HL-60/S4 treated with retinoic acid at 250 ng/mL for 4 days and 3 days (cell line): ENCODE measurements around the gene PIP5K1B.

Experiments
- in situ Hi-C: fragments of 300-500 bp; cut with MboI; formaldehyde crosslinking; loops from 2 replicates; pipeline ENCODE4 v1.7.0; 2022; ENCODE audit warnings: low sequenced_read_pairs

Gene PIP5K1B

GRCh38 chr9:68974901-68975300 is 269.9 kb downstream of the PIP5K1B start:
- in situ Hi-C loops: loop anchor here (25.0 kb wide), 1 partner anchor 88 kb away; no protein-coding TSS in a partner anchor

GRCh38 chr9:68975365-68976043 is 270.5 kb downstream of the PIP5K1B start:
- in situ Hi-C loops: loop anchor here (25.0 kb wide), 1 partner anchor 88 kb away; no protein-coding TSS in a partner anchor

- in situ Hi-C loops: loop anchor here (25.0 kb wide), 1 partner anchor 91 kb away; no protein-coding TSS in a partner anchor
These were observed 273.0 kb downstream of the PIP5K1B start for GRCh38 chr9:68978066-68978465.

DNA sequence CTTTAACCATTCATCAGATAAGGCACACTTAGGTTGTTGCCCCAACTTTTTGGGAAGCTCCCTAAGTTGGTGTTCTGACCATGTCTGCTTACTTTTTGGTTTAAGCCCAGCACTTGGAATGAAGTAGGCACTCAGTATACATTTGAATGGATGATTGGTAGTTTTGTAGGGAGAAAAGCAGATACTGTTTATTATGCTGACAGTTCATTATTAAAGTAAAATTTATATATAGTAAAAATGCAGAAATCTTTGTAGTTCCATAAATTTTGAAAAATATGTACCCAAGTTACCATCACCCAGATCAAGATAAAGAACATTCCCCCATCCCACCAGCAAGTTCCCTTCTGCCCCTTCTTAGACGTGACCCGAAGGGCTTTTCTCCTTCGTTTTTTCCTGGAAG is 273.5 kb downstream of the PIP5K1B start:
- in situ Hi-C loops: loop anchor here (25.0 kb wide), 1 partner anchor 91 kb away; no protein-coding TSS in a partner anchor

- in situ Hi-C loops: loop anchor here (25.0 kb wide), 1 partner anchor 92 kb away; no protein-coding TSS in a partner anchor
These were observed 274.7 kb downstream of the PIP5K1B start for GRCh38 chr9:68979538-68980314.

- in situ Hi-C loops: loop anchor here (25.0 kb wide), 1 partner anchor 93 kb away; no protein-coding TSS in a partner anchor
These were observed 275.4 kb downstream of the PIP5K1B start for GRCh38 chr9:68980341-68980914.

DNA sequence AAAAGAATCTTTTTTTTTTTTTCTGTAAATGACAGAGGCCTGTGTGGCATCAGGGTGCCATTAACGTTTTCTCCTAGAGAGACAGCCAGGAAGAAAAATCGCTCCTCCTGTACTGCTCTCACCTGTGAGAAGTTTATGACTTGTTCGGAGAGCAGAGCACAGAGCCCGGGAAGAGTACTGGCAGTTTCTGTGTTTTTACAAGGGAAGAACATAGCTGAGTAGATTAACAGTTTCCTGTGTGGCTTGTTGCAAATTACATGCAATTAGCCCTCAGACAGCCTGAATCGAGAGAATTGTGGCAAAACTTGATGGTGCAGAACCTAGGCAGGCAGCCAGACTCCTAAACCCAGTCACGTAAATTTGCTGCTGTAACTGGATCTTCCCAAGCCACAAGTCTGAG is 276.7 kb downstream of the PIP5K1B start:
- in situ Hi-C loops: loop anchor here (25.0 kb wide), 1 partner anchor 94 kb away; no protein-coding TSS in a partner anchor

GRCh38 chr9:68983008-68983411 is 278.0 kb downstream of the PIP5K1B start:
- in situ Hi-C loops: loop anchor here (25.0 kb wide), 1 partner anchor 96 kb away; no protein-coding TSS in a partner anchor

DNA sequence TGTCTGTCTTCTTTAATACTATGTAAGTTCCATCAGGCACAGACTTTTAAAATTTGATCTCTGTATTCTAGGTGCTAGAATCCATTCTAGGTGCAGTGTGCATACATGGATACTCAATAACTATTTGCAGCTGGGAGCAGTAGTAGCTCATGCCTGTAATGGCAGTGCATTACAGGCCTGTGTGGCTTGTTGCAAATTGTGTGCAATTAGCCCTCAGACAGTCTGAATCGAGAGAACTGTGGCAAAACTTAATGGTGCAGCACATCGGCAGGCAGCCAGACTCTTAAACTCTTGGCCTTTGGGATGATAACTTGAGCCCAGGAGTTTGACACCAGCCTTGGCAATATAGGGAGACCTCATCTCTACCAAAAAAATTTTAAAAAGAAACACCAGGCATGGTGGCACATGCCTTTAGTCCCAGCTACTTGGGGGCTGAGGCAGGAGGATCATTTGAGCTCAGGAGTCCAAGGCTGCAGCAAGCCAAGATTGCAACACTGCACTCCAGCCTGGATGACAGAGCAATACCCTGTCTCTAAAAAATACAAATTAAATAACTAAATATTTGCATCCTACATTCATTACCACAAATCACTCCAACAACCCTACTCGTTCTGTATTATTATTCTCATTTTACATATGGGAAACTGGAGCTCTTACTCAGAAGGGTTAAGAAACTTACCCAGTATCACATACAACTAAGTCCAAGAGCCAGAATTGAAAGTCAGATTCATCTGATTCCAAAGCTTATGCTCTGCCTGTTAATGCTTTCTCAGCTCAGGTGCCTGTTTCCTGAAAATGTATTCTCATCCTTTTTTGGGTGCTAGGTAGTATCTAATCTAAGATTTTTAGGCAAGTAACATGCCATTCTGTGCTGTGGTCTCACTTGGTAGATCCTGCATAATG is 278.7 kb downstream of the PIP5K1B start:
- in situ Hi-C loops: loop anchor here (25.0 kb wide), 1 partner anchor 96 kb away; no protein-coding TSS in a partner anchor

- in situ Hi-C loops: loop anchor here (25.0 kb wide), 1 partner anchor 100 kb away; no protein-coding TSS in a partner anchor
These were observed 281.9 kb downstream of the PIP5K1B start for GRCh38 chr9:68986949-68987348.

GRCh38 chr9:68991457-68991856 is 286.4 kb downstream of the PIP5K1B start:
- in situ Hi-C loops: loop anchor here (25.0 kb wide), 1 partner anchor 104 kb away; no protein-coding TSS in a partner anchor

DNA sequence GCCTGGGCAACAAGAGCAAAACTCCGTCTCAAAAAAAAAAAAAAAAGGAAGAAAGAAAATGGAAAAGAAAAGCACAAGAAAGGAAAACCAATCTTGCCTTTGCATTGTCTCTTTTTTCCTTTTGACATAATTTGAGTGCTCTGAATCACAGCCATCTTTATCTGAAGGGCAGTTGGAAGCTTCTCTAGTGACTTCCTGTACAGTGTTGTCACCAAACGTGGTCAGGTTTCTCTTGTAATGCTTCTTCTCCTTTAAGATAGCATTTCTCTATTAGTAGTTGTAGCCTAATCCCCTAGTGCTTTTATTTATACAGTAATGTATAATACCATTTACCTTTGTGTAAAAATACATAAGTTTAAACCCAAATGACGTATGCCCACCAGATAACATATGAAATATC is 290.7 kb downstream of the PIP5K1B start:
- in situ Hi-C loops: loop anchor here (25.0 kb wide), 1 partner anchor 108 kb away; no protein-coding TSS in a partner anchor

GRCh38 chr9:68996462-68996861 is 291.4 kb downstream of the PIP5K1B start:
- in situ Hi-C loops: loop anchor here (25.0 kb wide), 1 partner anchor 109 kb away; no protein-coding TSS in a partner anchor

GRCh38 chr9:68997666-68998065 is 292.6 kb downstream of the PIP5K1B start:
- in situ Hi-C loops: loop anchor here (25.0 kb wide), 1 partner anchor 110 kb away; no protein-coding TSS in a partner anchor

DNA sequence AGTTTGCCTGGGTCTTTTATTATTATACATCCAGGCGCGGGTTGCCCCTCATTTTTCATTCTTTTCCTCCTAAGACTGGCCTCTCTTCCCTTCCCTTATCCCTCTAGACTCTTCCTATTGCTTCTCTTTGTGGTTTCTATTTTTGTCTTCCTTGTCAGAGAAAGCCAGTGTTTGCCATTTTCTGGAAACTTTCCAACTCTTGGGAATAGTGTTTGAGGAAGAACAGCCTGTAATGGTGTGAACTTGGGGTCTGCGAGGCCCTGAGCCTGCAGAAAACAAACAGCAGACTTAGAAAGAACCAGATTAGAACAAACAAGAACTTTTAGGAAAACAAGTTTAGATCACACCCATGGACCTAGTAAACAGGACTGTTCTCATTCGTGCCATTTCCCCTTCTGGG is 293.3 kb downstream of the PIP5K1B start:
- in situ Hi-C loops: loop anchor here (25.0 kb wide), 1 partner anchor 111 kb away; no protein-coding TSS in a partner anchor

- in situ Hi-C loops: loop anchor here (25.0 kb wide), 1 partner anchor 112 kb away; no protein-coding TSS in a partner anchor
These were observed 293.8 kb downstream of the PIP5K1B start for GRCh38 chr9:68998812-68999211.

- in situ Hi-C loops: loop anchor here (10.0 to 25.0 kb wide), 3 partner anchors 112 to 425 kb away; a partner anchor contains a TSS
These were observed 294.5 kb downstream of the PIP5K1B start for GRCh38 chr9:68999393-69000105.

DNA sequence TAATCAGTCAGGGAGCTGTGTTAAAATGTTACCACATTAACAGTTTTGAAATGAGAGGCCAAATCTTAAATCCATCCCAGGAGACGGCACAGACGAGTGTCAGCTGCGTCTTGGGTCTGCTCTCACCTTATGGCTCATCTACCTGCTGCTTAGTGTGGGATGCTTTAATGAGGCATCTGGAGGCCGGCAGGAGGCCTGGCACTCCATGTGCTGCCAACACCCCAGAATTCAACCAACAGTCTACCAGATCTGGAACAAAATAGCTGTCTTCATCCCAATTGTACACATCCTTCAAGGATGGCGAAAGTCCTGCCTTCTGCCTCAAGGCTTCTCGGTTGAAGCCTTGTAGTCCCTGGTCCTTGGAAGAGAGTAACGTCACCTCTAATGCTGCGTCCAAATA is 296.9 kb downstream of the PIP5K1B start:
- in situ Hi-C loops: loop anchor here (10.0 to 25.0 kb wide), 2 partner anchors 215 to 427 kb away; a partner anchor contains a TSS

- in situ Hi-C loops: loop anchor here (10.0 to 25.0 kb wide), 2 partner anchors 216 to 428 kb away; a partner anchor contains a TSS
These were observed 298.0 kb downstream of the PIP5K1B start for GRCh38 chr9:69003051-69003450.
